ENCODE measurements around the gene ERGIC2.

ERGIC2 gene

GRCh38 chr12:29337325-29337724 is 43.6 kb downstream of the ERGIC2 start:
- H3K36me3 Mint-ChIP-seq (ENCODE audit: low read depth): peaks cover 26% of the 10 kb centered on the region
- TF ChIP-seq, protein P1, sequence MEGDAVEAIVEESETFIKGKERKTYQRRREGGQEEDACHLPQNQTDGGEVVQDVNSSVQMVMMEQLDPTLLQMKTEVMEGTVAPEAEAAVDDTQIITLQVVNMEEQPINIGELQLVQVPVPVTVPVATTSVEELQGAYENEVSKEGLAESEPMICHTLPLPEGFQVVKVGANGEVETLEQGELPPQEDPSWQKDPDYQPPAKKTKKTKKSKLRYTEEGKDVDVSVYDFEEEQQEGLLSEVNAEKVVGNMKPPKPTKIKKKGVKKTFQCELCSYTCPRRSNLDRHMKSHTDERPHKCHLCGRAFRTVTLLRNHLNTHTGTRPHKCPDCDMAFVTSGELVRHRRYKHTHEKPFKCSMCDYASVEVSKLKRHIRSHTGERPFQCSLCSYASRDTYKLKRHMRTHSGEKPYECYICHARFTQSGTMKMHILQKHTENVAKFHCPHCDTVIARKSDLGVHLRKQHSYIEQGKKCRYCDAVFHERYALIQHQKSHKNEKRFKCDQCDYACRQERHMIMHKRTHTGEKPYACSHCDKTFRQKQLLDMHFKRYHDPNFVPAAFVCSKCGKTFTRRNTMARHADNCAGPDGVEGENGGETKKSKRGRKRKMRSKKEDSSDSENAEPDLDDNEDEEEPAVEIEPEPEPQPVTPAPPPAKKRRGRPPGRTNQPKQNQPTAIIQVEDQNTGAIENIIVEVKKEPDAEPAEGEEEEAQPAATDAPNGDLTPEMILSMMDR (IDR thresholded peaks at IDR 0.05): no peak
- H3K4me3 Mint-ChIP-seq: no peak overlapping the region
- no peak overlapping the region for H3K27ac Mint-ChIP-seq
- no peaks in the 10 kb centered on the region for H3K9me3 Mint-ChIP-seq
- no peaks in the 10 kb centered on the region for H3K27me3 Mint-ChIP-seq (ENCODE audit: low read depth, poor library complexity)
- no peak for DNase-seq
- H3K4me1 Mint-ChIP-seq: no peaks in the 10 kb centered on the region

GRCh38 chr12:29334937-29335336 is 46.0 kb downstream of the ERGIC2 start:
- DNase-seq: no peak
- Mint-ChIP-seq H3K4me1 (no peaks in the 10 kb centered on the region), H3K27ac (no peak overlapping the region), H3K36me3 (ENCODE audit: low read depth) (peaks cover 4% of the 10 kb centered on the region), H3K4me3 (no peak overlapping the region), H3K27me3 (ENCODE audit: low read depth, poor library complexity) (no peaks in the 10 kb centered on the region), H3K9me3 (no peaks in the 10 kb centered on the region)
- TF ChIP-seq, protein P1 (IDR thresholded peaks at IDR 0.05): no peak

- no peaks in the 10 kb centered on the region for H3K9me3 Mint-ChIP-seq
- no peak for DNase-seq
- no peaks in the 10 kb centered on the region for H3K27me3 Mint-ChIP-seq (ENCODE audit: low read depth, poor library complexity)
- no peaks in the 10 kb centered on the region for H3K36me3 Mint-ChIP-seq (ENCODE audit: low read depth)
- H3K4me3 Mint-ChIP-seq: no peak overlapping the region
- H3K4me1 Mint-ChIP-seq: no peaks in the 10 kb centered on the region
- no peak overlapping the region for H3K27ac Mint-ChIP-seq
- TF ChIP-seq, protein P1 (IDR thresholded peaks at IDR 0.05): no peak
Measured at GRCh38 chr12:29333178-29333577, 47.8 kb downstream of the ERGIC2 start.

- Mint-ChIP-seq H3K9me3 (peaks cover 20% of the 10 kb centered on the region), H3K27ac (no peak overlapping the region), H3K4me3 (no peak overlapping the region), H3K4me1 (no peaks in the 10 kb centered on the region), H3K27me3 (ENCODE audit: low read depth, poor library complexity) (no peaks in the 10 kb centered on the region), H3K36me3 (ENCODE audit: low read depth) (peaks cover 21% of the 10 kb centered on the region)
- DNase-seq: no peak
- TF ChIP-seq, protein P1 (IDR thresholded peaks at IDR 0.05): no peak
Measured at GRCh38 chr12:29329411-29329810, 51.6 kb downstream of the ERGIC2 start.

DNA sequence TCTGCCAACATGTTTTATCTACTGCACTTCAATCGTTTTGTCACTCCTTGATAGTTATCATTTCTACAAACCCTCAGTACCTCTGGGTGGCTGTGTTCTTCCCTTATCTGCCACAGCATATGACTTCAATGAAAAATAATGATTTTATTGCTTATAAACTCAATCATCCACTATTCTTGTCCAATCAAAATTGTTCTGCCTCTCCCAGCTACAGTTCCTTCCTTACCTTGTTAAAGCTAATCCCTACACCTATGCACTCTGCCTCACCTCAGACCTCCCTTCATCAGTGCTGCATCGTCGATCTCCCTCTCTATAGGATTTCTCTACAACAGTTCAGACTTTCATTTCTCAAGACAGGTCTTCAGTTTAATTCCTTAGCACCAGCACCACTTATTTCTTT is 58.8 kb downstream of the ERGIC2 start:
- H3K27ac Mint-ChIP-seq: no peak overlapping the region
- DNase-seq: no peak
- no peaks in the 10 kb centered on the region for H3K4me1 Mint-ChIP-seq
- no peak overlapping the region for H3K4me3 Mint-ChIP-seq
- H3K27me3 Mint-ChIP-seq (ENCODE audit: low read depth, poor library complexity): peaks cover 5% of the 10 kb centered on the region
- H3K36me3 Mint-ChIP-seq (ENCODE audit: low read depth): peaks cover 57% of the 10 kb centered on the region
- H3K9me3 Mint-ChIP-seq: peaks cover 44% of the 10 kb centered on the region
- TF ChIP-seq, protein P1 (IDR thresholded peaks at IDR 0.05): no peak

DNA sequence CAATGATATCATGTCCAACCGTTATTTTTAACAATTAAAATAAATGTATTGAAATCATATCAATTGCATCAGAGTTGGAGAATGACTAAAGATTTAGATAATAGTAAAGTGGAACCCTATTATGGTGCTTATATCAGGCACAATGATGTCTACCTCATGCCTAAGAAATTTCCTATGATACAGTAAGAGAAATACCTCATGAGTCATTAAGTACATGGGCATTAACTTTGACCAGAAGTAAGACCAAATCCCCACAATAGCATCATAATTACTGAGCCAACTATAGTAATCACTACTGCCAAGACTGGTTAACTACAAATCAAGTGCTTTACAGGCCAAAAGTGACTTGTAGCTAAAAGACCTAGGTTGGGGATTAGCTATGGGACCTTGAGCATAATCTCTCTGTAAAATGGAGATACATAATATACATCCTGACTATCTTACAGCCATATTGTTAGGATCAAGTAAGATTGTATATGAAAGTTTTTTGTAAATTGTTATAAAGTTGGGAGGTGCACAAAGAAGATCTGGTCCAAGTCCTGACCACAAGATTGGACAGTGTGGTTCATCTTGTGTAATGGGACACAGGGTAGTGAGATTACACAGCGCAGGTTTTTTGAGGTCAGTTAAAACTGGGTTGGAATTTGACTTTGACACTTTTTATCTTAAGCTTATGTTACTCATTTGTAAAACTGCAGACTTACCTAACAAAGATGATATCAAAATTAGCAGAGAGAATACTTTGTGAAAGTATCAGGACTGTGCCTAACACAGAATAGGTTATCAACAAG is 60.5 kb downstream of the ERGIC2 start:
- Mint-ChIP-seq H3K27ac (no peak overlapping the region), H3K4me1 (no peaks in the 10 kb centered on the region), H3K4me3 (no peak overlapping the region), H3K9me3 (peaks cover 33% of the 10 kb centered on the region), H3K36me3 (ENCODE audit: low read depth) (peaks cover 47% of the 10 kb centered on the region), H3K27me3 (ENCODE audit: low read depth, poor library complexity) (peaks cover 5% of the 10 kb centered on the region)
- TF ChIP-seq, protein P1 (IDR thresholded peaks at IDR 0.05): no peak
- DNase-seq: no peak

Data from nephron progenitor cell (in vitro differentiated cells).